Activated CD8-positive, alpha-beta memory T cell treated with anti-CD3 and anti-CD28 coated beads for 1 hour (primary cell): Measurements from ENCODE around the gene GLTP.

Source experiments
- DNase-seq, 2 donors: peaks; one replicate each; pipeline ENCODE4 v3.0.0-alpha.2; 2020; ENCODE audit warnings: low read depth in 1 of 2; ENCODE audit errors: extremely low read depth in 1 of 2

Gene GLTP

DNA sequence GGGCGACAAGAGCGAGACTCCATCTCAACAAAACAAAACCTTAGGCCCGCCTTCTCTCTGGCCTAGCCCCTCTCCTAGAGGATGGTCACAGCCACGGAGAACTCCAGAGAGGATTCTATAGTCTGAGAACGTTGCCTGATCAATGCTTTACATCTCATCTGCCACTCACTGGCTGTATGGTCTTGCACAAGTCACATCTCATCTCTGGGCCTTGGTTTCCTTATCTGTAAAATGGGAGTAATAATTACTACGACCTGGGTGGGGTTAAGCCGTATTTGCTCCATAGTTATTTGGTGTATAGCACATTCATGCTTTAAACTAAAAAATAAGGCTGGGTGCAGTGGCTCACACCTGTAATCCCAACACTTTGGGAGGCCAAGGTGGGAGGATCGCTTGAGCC lies 55.6 kb downstream of the GLTP start:
- DNase-seq: no peak

DNA sequence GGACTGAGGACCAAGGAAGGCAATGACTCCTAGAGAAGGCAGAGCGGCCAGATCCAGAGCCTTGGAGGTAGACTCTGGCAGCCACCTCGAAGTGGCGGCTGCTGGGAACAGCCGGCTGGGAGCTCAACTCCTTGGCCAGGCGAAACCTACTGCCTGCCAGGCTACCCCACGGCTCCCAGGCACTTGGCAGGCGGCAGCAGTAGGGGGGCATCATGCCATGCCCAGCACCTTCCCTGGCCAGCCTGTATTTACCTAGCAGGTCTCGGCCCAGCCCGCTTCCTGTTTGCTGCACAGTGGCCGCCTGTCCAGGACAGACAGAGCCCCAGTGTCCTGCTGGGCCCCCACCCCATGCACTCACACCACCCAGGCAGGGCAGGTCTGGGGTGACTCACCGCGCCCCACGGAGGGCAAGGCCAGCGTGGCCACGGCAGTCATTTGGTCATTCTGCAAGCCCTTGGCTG lies 57.4 kb downstream of the GLTP start:
- DNase-seq: no peak

DNA sequence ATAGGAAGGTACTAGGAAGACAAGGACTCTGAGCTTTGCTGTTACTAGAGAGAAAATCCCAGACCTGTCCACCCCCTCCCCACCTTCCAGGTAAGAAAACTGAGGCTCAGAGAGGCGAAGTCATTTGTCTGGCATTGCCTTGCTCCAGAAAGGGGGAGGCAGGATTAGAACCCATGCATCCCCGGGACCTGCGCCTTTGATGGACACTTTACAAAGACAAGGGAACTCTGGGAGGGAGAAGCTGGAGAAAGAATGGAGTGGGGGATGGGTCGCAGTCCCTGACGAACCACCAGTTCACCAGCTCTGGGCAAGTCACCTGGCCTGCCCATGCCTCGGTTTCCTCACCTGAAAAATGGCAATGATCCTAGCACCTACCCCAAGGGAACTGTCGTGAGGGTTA lies 57.9 kb downstream of the GLTP start:
- DNase-seq: no peak

DNA sequence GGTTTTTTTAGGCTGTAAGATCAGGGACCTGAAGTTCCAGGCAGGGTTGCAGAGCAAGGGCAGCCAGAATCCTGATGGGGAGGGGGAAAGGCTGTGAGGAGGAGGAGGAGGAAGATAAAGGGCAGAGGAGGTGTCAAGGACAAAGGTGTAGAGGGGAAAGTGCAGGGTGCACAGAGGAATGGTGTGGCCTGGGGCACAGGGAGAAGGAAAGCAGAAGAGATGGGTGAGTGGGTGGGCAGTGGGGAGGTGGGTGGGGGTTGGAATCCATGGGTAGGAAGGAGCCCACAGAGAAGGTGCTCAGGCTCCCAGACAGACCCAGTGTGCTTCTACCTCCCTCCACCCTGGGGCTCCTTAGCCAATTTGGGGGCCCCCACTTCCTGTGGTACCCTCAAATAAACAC lies 58.4 kb downstream of the GLTP start:
- DNase-seq: no peak

DNA sequence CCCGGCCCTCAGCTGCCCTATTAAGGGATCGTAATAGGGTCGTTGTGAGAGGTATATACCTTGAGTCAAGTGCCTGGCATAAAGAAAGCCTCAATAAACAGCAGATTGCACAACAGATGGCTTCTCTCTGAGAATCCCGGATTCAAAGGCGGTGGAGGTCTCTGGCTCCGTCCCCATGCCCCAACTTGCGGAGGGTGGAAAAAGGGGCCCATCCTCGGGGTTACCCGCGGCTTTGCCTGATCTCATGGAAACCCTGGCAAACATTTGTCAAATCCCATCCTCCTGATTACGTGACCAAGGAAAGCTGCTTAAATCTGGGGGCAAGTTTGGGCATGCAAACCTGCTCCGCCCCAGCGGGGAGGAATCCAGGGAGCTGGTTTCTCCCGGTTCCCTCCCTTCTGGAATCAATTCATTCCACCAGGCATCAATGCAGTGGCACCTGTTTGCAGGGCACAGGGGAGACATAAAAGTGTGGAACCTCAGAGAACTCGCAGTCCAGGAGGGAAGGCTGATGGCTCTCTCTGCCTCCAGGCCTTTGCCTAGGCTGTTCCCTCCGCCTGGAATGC lies 59.4 kb downstream of the GLTP start:
- no peak for DNase-seq

DNA sequence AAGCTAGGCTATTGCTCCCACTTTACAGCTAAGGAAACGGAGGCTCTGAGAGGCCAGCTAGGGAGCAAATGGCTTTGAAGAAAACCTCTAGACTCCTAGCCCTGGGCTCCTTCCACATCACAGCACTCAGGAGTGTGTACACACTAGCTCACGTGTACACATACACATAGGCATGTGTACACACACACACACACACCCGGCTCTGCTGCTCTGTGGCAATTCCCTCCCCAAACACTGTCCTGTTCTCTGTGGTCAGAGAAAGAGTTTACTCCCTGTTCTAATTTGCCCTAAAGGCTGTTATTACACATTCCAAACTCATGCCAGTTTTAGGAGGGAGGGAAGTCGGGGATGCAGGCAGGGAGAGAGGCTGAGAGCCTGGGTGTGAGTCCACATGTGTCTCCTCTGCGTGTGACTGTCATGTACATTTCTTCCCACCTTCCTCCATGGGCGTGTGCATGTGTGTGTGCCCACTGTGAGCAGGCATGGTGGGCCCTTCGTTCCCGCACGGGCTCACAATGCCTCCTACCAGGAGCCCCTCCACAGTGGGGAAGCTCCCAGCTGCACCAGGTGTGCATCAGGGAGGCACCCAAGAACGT lies 61.3 kb downstream of the GLTP start:
- no peak for DNase-seq

DNA sequence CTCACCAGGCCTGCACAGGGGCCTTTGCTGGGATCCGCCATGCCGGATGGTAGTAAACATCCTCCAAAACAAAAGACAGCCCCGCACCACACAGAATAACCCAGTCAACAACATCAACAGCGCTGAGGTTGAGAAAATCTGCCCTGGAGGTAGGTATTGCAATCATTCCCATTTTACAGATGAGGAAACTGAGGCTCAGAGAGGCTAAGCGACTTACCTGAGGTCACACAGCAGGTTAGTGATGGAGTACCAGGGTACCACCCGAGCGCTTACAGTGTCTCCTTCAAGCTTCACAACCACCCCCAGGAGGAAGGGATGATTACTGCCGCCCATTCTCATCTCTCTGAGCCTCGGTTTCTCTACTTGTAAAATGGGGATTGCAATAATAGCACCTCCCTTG lies 62.1 kb downstream of the GLTP start:
- no peak for DNase-seq

DNA sequence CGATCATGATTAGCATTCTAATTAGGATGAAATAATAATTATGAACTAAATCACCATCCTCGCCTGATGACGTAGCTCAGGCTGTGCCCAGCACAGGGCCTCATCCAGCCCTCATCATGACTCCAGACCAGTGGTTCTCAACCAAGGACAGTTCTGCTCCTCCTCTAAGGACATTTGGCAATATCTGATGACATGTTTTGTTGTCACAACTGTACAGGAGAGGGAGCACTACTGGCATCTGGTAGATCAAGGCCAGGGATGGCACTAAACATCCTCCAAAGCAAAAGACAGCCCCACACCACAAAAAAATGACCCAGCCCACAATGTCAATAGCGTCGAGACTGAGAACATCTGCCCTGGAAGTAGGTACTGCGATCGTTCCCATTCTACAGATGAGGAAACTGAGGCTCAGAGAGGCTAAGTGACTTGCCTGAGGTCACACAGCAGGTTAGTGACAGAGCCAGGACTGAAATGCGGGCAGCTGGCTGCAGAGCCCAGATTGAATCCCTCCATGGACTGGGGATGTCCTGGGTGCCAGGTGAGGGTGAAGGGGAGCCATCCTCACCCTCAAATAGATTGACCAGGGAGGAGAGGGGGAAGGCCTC lies 62.6 kb downstream of the GLTP start:
- no peak for DNase-seq

DNA sequence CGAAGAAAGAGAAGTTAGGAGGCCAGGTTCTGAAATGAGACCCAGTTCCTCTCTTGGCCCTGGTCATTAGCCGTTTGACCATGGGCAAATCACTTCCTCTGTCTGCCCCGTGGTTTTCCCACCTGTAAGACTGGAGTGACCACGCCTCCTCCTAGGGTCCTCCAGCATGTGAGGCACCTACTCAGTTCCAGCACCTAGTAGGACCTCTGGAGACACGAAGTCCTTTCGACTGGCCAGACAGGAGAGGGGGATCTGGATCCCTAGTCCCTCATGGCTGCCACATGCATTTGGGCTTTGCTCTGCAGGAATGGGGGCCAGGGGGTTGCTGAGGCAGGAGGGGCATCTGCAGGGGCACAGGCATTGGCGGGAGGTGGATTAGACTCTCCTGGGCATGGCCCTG lies 63.5 kb downstream of the GLTP start:
- no peak for DNase-seq

DNA sequence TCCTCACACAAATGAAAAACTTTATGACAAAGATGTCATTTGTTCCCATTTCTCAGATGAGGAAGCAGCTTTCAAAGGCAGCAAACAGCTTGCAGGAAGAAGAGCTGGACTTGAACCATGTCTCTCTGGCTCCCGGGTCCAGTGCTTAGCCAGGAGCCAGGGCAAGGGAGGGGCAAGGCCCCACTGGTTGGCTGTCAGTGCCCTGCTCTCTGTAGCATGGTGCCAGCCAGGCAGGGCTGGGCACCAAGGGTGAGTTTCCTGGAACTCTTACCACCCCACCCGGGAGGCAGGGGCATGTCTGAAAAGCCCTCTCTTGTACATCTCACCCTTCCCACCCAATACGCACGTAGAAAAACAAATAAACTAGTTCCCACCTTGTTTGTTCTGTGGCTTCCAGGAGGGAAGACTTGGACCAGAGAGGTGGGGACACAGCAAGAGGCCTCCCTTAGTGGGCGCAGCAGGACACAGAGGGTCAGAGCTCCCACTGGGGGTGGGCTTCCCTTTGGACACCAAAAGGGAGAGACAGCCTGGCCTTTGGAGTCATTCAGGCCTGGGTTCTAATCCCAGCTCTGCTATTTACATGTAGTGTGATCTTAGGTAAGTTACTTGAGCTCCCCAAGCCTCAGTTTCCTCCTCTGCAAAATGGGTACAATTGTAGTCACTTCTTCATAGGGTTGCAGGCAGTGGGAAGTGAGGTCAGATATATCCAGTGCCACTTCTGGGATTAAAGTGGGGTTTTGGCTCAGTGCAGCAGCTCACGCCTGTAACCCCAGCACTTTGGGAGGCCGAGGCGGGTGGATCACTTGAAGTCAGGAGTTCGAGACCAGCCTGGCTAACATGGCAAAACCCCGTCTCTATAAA lies 64.4 kb downstream of the GLTP start:
- DNase-seq: no peak

DNA sequence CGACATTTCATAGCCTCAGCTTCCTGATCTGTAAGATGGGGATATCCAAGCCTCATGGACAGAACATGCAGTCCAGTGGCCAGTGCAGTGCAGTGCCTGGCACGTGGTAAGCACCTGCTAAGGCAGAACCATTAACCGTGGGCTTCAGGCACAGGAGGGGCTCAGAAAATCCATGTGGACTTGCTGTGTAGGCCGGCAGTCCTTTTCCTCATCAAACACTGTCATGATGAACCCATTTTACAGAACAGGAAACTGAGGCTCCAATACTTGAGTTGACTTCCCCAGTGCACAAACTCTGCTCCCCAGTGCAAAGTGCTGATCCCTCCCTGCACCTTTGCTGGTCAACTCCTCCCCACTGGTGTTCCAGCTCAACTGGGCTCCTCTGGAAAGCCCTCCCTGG lies 65.1 kb downstream of the GLTP start:
- DNase-seq: no peak

DNA sequence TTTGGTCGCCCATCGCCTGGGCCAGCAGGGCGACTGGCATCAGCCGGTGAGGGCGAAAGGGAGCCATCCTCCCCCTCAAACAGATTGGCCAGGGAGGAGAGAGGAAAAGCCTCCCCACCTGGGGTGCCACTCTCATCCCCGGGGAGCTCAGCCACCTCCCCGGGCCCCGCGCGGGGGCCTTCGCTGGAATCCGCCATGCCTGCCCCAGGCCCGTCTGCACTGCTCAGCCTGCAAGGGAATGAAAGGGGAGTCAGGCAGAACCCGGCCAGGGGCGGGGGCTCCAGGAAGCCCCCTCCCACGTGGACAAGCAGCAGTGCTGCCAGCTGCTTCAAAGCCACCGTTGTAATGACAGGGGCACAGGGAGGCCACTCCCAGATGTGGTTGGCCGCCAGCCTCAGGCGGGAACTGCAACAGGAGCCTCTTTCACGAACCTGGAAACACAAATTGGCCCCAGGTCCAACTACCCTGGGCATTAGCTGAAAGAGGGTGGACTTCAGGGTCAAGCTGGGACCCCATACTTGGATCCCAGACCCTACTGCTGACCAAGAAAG lies 65.7 kb downstream of the GLTP start:
- DNase-seq: no peak

DNA sequence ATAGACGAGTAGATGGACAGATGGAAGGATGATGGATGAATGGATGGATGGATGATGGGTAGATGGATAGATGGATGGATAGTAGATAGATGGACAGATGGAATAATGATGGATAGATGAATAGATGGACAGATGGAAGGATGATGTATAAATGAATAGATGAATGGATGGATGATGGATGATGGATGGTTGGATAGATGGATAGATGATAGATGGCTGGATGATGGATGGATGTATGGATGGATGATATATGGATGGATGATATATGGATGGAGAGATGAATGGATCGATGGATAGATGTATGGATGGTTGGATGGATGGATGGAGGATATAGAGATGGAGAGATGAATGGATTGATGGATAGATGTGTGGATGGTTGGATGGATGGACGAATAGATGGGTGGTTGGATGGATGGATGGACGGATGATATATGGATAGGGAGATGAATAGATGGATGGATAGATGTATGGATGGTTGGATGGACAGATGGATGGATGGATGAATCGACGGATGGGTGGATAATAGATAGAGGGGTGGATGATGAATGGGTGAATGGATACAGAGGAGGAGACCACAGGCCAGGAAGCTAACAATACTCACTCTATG lies 66.4 kb downstream of the GLTP start:
- DNase-seq: no peak

DNA sequence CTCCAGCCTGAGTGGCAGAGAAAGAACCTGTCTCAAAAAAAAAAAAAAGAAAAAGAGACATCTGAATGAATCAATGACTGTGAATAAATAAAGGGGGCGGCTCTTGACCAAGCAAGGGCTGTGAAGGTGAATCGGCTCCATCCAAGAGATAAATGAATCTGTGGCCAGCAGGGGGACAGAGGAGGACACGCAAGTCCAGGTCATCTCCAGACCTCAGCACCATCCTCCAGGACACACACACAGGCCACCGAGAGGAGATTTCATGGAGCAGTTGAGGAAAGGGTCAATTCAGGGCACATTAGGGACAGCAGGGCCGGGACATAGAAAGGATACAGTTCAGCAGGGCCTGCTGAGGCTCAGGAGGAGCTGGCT lies 68.7 kb downstream of the GLTP start:
- DNase-seq: no peak

DNA sequence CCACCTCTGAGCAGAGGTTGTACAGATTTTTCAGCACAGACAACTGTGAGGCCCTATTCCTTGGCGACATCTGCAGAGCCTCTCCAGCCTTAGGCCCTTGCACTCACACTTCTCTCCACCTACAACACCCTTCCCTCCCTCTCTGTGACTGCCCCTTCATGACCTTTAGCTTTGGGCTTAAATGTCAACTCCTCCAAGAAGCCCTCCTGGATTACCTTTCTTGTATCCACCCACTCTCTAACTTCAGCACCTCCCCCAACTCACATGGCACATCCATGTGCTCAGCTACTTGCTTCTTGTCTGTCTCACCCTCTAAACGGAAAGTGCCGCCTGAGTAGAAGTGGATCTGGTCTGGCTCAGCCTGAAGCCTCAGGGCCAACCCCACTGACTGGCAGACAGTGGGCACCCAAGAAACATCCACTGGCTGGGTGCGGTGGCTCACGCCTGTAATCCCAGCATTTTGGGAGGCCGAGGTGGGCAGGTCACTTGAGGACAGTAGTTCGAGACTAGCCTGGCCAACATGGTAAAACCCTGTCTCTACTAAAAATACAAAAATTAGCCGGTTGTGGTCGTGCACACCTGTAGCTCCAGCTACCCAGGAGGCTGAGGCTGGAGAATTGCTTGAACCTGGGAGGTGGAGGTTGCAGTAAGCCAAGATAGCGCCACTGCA lies 69.3 kb downstream of the GLTP start:
- DNase-seq: no peak

DNA sequence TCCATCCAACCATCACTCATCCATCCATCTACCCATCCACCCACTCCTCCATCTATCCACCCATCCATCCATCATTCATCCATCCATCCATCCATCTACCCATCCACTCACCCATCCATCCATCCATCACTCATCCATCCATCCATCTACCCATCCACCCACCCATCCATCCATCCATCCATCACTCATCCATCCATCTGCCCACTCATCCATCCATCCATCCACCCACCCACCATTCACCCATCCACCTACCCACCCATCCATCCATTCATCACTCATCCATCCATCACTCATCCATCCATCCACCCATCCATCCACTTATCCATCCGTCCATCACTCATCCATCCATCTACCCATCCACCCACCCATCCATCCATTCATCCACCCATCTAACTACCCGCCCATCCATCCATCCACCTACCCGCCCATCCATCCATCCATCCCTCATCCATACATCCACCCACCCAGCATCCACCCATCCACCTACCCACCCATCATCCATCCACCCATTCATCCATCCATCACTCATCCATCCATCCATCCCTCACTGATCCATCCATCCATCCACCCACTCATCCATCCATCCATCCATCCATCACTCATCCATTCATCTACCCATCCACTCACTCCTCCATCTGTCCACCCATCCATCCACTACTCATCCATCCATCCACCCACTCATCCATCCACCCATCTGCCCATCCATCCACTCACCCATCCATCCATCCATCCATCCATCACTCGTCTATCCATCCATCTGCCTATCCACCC lies 71.3 kb downstream of the GLTP start:
- DNase-seq: no peak

DNA sequence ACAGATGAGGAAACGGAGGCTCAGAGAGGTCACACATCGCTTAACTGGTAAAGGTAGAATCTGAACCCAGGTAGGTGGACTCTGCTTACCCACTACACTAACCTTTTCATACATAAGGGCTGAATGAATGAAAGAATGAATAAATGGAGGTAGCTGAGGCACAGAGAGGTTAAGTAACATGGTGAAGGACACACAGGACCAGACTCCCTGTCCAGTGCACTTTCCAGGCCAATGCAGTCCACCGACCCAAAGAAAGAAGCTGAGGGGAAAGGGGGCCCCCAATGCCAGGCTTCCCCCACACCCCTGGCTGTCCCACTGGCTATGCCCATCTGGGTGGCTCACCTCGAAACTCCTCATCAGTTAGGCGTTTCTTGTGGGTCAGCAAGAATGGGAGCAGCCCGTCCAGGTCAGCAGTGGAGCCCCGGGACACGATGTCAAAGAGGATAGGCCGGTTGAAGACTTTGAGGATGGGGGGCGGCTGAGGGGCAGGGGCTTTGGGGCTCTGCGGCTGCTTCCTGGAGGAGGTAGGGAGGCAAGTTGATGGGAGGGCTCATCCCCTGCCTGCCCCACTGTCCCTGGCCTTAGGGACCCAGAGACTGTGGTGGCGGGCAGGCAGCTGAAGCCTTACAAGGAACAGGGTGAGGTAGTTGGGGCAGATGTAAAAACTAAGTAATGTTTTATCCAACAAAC lies 72.2 kb downstream of the GLTP start:
- no peak for DNase-seq

DNA sequence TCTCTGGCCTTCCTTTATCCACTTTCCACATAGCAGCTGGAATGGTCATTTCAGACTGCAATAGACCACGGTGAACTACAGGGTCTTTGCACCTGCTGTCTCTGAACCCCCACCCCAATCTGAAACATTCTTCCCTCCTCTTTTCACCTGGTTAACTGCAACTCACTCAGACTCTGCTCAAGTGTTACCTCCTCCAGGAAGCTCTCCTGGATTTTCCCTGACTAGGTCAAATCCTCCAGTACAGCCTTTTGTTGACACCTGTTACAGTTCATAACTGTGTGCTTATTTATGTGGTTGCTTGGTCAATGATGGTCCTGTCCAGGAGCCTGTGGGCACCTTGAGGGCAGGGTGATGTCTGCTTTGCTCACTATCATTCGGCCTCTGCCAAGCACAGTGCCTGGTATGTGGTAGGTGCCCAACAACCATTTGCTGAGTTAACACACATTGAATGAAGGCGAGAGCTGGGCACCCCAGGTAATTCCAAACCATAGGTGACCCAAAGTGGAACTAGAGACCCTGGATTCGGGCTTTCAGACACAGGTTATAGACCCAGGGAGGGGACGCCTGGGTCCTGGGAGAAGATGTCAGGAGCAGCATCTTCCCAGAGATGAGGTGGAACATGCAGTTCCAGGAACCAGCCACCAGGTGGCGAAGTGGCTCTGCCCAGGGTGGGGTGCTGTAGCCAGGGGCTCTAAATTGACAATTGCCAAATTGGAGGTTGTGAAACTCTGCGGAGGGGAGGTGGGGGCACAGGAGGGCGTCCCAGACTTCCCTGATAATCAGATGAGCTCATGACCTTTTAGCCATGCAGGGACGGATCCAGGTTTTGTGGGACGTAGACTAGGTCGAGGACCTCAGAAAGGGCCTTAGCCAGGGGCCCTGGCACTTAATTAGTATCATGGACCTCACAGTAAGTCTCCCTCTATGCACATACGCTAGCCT lies 75.2 kb downstream of the GLTP start:
- DNase-seq: peak; percentile 31 to 46
